Measurements from ENCODE around the gene PRDM7.

PRDM7 gene

DNA sequence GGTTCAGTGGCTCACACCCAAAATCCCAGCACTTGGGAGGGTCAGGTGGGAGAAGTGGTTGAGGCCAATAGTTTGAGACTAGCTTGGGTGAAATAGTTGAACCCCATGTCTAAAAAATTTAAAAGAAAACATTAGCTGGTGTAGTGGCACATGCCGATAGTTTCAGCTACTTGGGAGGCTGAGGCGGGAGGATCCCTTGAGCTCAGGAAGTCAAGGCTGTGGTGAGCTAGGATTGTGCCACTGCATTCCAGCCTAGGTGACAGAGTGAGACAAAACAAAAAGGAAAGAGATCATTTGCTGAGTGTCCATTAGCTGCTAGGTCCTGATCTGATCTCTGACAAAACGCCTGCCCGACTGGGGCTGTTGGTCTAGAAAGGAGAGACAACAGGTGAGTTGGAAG, 43.7 kb downstream of the PRDM7 start:
- no peak for DNase-seq

DNA sequence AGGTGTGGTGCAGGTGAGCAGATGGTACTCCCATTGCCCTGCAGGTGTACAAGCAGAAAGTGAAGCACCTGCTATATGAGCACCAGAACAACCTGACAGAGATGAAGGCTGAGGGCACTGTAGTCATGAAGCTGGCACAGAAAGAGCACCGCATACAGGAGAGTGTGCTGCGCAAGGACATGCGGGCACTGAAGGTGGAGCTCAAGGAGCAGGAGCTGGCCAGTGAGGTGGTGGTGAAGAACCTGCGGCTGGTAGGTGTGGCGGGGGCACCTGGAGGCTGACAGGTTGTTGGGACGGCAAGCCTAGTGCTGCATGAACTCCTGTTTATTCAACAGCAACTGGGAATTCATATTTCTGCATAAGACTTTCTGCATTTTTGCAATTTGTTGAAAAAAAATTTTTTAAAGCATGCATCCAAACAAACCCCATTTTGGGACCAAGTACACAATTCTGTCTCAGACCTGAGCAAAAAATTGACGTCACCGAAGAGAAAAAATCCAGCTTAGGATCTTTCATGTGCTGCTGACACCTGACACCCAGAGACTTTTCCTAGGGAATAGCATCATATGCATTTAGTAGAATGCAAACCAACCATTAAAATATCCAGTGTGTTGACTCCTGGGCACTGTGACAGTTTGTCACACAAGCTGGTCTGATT, 44.3 kb downstream of the PRDM7 start:
- no peak for DNase-seq

DNA sequence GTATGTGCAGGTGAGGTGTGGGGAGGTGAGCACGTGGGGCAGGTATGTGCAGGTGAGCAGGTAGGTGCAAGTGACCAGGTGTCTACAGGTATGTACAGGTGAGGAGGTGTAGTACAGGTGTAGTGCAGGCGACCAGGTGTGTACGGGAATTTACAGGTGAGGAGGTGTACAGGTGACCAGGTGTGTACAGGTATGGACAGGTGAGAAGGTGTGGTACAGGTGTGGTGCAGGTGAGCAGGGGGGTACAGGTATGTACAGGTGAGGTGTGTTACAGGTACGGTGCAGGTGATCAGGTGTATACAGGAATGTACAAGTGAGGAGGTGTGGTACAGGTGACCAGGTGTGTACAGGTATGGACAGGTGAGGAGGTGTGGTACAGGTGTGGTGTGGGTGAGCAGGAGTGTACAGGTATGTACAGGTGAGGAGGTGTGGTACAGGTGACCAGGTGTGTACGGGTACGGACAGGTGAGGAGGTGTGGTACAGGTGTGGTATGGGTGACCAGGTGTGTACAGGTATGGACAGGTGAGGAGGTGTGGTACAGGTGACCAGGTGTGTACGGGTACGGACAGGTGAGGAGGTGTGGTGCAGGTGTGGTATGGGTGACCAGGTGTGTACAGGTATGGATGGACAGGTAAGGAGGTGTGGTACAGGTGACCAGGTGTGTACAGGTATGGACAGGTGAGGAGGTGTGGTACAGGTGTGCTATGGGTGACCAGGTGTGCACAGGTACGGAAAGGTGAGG, 45.0 kb downstream of the PRDM7 start:
- no peak for DNase-seq

DNA sequence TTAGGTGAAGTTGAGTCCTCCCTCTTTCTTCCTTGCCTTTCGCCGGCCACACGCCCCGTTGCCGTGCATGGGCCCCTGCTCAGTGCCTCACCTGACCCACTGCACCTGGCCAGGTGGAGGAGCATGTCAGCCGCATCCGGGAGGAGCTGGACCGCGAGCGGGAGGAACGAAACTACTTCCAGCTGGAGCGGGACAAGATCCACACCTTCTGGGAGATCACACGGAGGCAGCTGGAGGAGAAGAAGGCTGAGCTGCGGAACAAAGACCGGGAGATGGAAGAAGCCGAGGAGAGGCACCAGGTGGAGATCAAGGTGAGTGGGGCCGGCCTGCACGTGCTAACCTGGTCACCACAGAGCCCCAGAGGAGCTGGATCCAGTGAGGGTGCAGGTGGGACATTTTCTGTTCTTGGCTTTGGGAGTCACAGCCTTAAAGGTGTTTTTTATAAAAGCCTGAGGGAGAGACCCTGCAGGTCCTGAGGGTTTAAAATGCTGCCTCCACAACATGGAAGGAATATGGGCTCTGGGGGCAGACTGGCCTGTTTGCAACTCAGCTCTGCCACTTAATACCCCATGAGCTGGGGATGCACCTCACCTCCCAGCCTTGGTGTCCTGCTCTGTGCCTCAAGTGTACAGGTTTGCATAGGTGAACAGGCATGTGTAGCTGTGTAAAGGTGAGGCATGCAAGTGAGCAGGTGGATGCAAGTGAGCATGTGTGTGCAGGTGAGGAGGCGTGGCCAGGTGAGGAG, 45.8 kb downstream of the PRDM7 start:
- DNase-seq = no peak

DNA sequence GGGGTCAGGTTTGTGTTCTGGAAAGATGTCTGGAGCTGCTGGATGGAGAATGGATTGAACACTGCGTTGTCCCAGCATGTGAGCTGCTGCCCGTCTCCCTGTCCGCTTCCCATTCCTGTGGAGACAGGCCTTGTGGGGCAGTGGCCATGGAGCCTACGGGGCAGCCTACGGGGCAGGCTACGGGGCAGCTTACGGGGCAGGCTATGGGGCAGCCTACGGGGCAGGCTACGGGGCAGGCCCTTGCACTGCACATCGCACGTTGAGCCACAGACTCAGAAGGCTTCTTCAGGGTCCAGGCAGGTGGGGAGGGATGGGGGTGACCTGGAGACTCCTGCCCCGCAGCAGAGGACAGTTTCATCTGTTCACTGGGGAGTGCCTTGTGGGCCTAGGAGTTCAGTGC, 48.1 kb downstream of the PRDM7 start:
- no peak for DNase-seq

DNA sequence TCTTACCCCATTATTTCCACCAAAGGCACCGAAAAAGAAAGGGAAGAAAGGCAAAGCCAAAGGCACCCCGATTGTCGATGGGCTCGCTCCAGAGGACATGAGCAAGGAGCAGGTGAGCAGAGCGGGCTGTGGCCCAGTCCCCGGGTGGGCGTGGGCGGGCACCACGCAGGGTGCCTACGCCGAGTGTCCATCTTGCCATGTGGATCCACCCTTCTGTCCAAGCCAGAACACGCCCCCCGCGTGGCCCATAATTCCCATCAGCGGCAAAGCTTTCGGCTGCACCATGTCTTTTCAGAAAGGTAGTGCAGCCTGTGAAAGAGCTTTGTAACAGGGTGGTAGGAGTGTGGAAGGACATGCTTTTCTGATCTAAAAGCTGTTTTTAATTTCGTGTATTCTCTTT, 49.5 kb downstream of the PRDM7 start:
- no peak for DNase-seq

DNA sequence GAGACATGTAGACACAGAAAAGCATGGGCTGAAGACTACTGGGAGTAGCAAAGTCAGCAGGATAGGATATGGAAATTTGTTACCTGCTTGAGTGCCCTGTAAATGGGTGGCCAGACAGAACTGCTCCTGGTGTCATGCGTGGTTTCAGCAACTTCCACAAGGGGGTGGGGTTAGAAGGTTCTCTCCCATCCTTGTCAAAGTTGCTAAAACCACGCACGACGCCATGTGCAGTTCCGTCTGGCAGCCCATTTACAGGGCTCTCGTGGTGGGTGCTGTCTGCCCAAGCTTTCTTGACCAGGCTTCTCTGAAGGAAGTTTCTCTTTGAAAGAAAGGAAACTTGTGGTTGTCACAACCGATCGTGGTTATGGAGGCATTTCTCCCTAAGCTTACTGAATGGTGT, 51.0 kb downstream of the PRDM7 start:
- no peak for DNase-seq

DNA sequence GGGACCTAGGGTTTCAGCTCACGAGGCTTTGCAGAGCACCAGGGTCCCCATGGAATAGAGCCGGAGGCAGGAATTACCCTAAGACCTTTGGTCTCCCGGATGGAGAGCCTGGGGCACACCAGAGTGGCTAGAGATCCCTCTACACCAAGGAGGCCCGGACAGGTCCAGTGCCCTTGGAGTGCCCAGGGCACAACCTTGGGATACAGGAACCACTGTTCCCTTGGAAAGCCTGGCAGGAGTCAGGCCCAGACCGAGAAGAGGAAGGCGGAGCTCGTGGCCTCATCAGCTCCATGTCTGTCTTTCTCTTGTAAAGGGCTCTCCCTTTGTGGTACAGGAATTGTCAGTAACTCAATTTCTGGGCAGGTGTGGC, 54.1 kb downstream of the PRDM7 start:
- no peak for DNase-seq

DNA sequence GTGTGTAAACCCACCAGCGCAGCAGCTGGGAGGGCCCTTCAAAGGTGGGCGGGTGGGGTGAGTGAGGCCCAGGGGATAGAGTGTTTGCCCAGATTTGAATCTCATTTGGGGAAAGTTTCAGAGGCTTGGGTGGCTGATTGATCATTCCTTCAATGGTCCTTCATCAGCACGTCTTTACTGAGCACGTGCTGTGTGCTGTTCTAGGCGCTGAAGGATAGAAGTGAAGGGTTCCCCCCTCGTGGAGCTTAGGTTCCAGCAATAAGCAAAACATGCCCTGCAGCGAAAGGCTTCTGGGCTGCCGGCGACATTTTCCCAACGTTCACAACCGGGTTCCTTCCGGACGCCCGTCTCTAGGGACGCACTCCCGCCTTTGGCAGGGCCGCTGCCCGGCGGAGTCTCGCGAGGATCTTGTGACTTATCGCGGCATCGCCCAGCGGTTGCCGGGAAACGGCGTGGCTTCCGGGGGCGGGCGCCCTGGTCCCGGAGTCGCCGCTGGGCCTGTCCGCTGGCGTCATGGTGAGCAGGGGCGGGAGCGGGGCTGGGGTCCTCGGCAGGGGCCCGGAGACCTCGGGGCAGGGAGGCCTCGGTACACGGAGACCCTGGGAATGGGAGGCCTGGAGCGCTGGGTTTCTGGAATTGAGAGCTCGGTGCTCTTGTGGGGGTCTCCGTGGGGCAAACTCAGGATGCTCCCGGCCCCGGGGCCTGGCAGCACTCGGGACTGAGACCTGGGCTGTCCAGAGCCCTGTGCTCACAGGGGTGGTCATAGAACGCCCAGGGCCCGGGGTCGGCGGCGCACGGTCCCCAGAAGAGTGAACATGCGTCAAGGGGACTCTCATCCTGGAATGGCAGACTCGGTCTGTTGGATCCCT, 54.7 kb downstream of the PRDM7 start:
- peak; percentile 46 for DNase-seq

DNA sequence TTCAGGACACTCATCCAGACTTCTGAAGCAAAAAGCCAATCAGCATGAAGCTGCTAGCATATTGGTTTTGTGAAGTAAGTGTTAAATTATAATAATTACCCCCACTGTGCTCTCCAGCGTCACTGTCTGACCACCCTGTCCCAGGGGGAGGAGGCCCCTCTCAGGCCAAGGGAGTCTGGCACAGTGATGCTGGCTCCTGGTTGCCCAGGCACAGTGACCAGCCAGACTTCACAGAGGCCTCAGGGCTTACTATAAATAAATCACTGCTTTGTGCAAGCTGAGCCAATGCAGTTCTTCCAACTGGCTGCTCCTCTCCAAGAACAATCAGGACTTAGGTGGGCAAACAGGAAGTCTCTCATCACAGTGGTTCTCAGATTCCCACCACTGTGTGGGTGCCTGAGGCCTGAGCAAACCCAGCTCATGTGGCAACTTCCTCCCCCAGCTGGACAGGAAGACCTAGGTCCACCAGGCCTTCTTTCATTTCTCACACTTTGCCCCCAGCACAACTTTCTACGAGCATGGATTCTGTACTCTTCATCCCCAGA, 56.2 kb downstream of the PRDM7 start:
- no peak for DNase-seq

DNA sequence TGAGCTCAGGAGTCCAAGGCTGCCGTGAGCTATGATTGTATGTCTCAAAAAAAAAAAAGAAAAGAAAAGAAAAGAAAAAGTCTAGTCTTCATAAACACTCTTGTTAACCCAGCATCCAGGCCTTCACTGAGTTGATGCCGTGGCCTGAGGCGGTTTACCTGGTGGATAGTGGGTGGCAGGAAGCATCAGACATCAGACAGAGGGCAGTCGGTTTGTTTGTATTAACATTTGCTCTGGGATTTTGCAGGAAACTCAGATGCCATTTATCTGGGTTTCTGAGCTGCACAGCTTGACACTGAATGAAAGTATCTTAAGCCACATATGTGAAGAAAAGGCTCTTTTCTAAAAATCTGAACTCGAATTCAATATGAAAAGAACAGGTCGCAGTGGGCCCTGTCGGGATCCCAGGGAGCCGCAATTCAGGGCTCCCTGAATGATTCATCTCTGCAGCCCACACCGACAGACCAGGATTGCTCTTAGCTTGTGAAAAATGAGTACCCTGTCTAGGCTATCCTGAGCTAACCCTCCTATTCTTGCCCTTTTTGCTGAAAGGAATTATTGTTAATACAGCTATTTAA, 56.8 kb downstream of the PRDM7 start:
- DNase-seq = no peak

DNA sequence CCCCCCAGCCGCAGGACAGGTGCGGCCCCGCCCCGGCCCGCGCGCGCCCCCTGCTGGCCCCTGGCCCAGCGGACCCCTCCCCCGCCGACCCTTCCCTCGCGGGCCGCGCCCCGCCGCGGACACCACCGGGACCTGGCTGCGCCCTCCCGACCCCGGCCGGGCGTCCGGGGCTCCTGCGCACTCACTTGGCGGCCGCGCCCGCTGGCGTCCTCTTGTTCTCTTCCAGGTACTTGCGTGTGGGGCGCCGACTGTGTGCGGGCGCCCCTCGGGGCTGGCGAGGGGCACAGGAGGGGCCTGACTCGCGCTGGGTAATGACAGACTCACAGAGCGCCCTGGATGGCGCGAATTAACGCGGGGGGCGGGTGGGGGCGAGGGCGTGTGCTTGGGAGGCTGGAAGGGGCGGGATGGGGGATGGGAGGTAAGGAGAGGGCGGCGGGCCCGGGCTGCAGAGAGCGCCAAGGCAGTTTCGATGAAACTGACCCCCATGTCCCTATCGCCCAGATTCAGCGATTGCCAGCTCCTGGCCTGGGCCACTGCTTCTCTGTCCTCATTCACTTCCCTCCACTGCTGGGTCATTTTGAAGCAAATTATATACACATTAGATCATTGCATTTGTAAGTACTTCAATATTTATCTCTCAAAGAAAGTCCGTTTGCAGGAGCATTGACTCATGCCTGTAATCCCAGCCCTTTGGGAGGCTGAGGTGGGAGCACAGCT, 57.4 kb downstream of the PRDM7 start:
- DNase-seq = no peak

DNA sequence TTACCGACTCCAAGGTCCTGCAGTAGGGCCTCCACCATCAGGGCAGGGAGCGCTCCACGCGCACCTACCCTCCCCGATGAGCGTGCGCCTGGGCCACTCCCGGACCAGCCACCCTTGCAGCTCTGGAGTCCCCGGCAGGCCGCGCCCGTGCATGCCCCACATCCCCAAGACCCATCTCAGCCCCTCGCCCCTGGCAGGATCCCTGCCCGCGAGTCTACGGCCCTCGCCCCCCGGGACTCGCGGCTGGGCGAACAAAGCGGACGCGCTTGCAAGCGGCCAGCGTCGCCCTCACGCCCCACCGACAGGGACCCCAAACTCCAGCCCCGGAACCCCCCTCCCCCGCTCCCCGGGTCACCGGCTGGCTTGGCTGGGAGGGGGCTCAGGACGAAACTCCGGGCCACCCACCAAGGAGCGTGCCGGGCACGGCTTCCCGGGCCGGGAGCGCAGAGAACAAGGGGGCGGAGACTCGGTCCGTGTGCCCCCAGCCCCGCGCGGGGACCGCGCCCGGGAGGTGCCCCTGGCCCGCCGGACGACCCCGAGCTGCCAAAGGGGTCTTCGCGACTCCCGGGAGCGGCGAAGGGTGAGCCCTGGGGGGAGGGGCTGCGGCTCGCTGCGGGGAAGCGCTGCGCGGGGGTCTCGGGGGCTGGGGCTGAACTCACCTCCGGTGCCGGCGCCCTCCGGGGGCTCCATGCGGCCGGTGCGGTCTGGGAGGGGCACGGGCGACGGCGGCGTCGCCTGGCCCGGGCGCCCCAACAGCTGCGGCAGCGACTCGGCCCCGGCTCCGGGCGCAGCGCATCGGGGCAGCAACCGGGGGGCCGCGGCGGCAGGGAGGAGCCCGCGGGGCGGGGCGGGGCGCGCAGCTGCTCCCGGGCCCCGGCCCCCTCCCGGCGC, 58.2 kb downstream of the PRDM7 start, which contains the start of gene DBNDD1:
Gene DBNDD1, minus strand, starts transcription at position 805 of the 891 bp plus-strand sequence. Its CDS starts 115 bp downstream, at position 690.
- DNase-seq = no peak

DNA sequence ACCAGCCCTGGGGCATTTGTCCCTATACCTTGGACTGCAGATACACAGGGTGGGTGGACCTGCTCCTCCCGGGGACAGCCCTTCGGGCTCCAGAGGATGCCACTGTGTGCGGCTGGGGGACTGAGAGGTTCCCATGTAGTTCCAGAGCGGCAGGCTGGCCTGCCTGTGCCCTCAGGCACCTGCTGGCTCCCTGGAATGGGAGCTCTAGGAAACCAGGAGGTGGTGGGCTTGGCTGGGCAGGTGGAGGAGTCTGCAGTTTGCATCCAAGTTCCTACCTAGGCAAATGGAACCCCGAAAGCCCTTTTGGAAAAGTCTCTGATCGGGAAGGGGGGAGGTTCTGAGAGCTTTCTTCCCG, 58.9 kb downstream of the PRDM7 start:
- no peak for DNase-seq

DNA sequence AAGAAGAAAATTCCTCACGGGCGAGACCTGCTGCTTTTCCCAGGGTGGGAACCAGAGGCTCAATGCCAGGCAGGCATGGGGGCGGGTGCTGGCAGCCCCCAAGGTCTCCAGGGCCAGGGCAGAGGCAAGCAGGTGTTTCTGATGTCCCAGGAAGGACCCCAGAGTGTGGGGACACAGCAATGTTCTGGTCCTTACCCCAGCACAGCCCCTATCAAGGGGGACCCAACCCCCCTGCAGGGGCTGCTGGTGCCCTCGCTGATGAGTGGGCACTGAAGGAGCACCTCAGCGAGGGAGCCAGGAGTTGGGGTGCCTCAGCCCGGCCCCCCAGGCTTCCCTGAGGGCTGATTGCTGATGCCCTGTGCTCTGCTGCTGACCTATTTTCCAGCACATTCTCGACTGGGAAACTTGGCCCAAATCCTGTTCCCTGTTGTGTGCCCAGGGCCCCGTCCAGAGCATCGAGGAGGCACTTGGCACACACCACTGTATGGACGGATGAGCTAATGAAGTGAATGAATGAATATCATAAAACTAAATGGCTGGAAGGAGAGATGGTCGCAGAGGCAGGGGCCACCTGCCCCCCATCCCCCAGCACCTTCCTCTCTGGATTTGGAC, 60.7 kb downstream of the PRDM7 start:
- no peak for DNase-seq

DNA sequence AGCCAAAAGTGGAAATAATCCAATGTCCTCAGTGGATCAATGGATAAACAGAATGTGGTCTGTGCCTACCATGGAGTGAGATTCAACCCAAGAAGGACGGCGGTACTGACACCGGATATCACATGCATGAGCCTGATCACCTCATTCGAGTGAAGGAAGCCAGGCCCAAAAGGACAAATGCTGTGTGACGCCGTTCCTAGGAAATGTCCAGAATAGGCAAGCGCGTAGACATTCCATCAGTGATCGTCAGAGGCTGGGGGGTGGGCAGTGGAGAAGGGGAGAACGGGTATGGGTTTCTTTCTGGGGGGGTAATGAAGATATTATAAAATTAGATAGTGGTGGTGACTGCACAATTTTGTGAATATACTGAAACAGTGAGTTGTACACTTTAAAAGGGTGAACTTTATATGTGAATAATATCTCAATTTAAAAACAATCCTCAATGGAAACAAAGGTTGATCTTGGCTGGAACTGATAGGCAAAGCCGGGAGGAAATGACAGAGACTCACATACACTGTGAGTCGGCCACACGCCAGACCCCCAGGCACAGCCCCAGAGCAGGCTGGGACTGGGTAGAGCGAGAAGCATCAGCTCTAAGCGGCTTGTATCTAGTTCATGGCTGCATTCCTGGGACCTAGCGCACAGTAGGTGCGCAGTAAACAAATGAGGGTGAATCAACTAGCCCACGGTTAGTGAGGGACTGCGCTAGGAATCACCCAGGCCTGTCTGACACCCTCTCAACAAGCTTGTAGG, 61.4 kb downstream of the PRDM7 start:
- no peak for DNase-seq

DNA sequence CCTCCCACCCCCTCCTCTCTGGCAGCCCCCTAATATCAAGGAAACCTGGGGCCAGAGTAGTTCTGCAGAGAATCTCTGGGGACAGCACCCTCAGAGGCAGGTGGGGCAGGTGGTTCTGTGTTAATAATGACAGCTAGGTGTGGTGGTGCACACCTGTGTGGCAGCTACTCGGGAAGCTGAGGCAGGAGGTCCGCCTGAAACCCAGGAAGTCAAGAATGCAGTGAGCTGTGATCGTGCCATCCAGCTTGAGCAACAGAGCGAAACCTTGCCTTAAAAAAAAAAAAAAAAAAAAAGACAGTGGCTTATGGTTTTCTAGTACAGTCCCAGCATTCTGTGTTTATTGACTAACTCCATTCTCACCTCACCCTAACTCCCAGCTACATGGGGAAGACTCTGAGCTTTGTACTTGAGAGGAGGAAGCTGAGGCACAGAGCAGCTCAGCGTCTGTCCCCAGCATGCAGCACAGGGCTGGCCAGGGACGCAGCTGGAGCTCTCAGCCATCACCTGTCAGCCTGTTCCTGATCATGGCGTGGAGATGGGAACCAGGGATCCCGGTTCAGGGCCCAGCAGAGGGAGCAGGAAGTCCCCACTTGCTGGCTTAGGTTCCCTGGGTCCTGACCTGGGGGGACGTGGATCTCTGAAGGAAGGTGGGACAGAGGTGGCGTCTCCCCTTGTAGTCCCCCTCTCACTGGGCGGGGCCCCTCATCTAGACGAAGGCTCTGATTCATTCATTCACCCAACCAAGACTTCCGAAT, 64.0 kb downstream of the PRDM7 start:
- DNase-seq = no peak

DNA sequence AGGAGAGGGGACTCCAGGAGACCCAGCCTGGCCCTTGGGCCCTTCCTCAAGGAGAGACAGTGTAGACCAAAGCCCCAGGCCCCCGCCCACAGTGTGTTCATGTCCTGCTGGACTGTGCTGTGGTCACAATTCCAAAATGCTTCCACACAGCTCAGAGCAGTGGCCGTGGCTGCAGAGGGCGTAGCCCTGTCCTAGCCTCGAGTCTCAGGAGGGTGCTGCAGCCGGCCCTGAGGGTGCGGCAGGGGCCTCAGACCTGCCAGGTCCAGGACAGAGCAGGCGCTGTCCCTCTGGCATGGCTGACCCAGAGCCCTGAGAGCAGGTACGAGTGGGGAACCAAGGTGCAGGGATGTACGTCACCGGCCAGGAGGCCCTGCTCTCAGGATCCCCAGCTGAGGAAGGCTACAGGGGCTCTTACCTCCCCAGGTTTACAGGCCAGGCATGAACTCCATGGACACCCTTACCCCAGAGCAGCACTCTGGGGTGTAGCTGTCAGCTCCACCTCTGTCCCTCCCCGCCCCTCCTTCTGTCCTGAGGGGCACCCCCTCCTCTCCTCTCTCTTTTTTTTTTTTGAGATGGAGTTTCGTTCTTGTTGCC, 65.1 kb downstream of the PRDM7 start:
- no peak for DNase-seq

Measured in amniotic stem cell (primary cell).